CD4-positive, alpha-beta memory T cell (primary cell): ENCODE data around the gene RGS3. TPM values are rescaled to one million over a fixed set of nuclear protein-coding genes. Genes with fewer than 3 reads are reported as not detected.

Experiments used
- CTCF ChIA-PET: fragments of 350-600 bp; sonication (Branson Sonifier 250); formaldehyde crosslinking; loops from one replicate; lab custom pipeline; 2021; ENCODE audit warnings: inconsistent platforms; ENCODE audit not compliant: partially characterized antibody; lab: Charles Lee
- POLR2A ChIA-PET: fragments of 350-600 bp; sonication (Branson Sonifier 250); formaldehyde crosslinking; loops from one replicate; lab custom pipeline; 2021; ENCODE audit not compliant: partially characterized antibody; lab: Charles Lee
- DNase-seq, 5 donors: peaks; one replicate each; pipeline versions ENCODE4 v3.0.0 to v3.0.0-alpha.2; 2020 to 2022; ENCODE audit warnings: mixed read lengths in 1 of 5
- H3K27ac ChIP-seq: one replicate; pipeline ENCODE4 v1.7.0; 2013; ENCODE audit warnings: low read depth, low read length
- H3K27me3 ChIP-seq: 2 replicates; pipeline ENCODE4 v1.7.0; 2013; ENCODE audit warnings: mild to moderate bottlenecking, low read length, moderate library complexity; ENCODE audit not compliant: insufficient read depth
- H3K36me3 ChIP-seq: 2 replicates; pipeline ENCODE4 v1.7.0; 2013; ENCODE audit warnings: mild to moderate bottlenecking, low read length, moderate library complexity; ENCODE audit not compliant: insufficient read depth
- H3K4me1 ChIP-seq: 2 replicates; pipeline ENCODE4 v1.7.0; 2013; ENCODE audit warnings: mild to moderate bottlenecking, low read length, moderate library complexity; ENCODE audit not compliant: insufficient read depth
- H3K4me3 ChIP-seq, 2 donors: one replicate each; pipeline ENCODE4 v1.7.0; 2013; ENCODE audit warnings: low read length in 2 of 2, mild to moderate bottlenecking in 1 of 2
- H3K9me3 ChIP-seq, 2 donors: one replicate each; pipeline ENCODE4 v1.7.0; 2013; ENCODE audit warnings: low read length in 2 of 2, control low read depth in 1 of 2; ENCODE audit not compliant: control insufficient read depth in 1 of 2
- H3K27ac Mint-ChIP-seq, 7 donors: one replicate each; pipeline ENCODE4 v1.8.0; 2020 to 2021; ENCODE audit warnings: mixed read lengths in 7 of 7, mild to moderate bottlenecking in 6 of 7, inconsistent platforms in 3 of 7, moderate library complexity in 3 of 7
- H3K27me3 Mint-ChIP-seq, 2 donors: one replicate each; pipeline ENCODE4 v1.8.0; 2020 to 2021; ENCODE audit warnings: mixed read lengths in 2 of 2
- H3K36me3 Mint-ChIP-seq, 2 donors: one replicate each; pipeline ENCODE4 v1.8.0; 2020 to 2021; ENCODE audit warnings: mixed read lengths in 2 of 2, inconsistent platforms in 1 of 2, mild to moderate bottlenecking in 1 of 2
- H3K4me1 Mint-ChIP-seq, 4 donors: one replicate each; pipeline ENCODE4 v1.8.0; 2020 to 2021; ENCODE audit warnings: mixed read lengths in 4 of 4, mild to moderate bottlenecking in 1 of 4
- H3K4me3 Mint-ChIP-seq, 8 donors: one replicate each; pipeline ENCODE4 v1.8.0; 2020 to 2021; ENCODE audit warnings: mixed read lengths in 8 of 8, mild to moderate bottlenecking in 7 of 8, moderate library complexity in 6 of 8, inconsistent platforms in 3 of 8
- H3K9me3 Mint-ChIP-seq, 8 donors: one replicate each; pipeline ENCODE4 v1.8.0; 2020 to 2021; ENCODE audit warnings: mixed read lengths in 8 of 8, mild to moderate bottlenecking in 5 of 8, inconsistent platforms in 3 of 8, moderate library complexity in 1 of 8
- intact Hi-C: fragments of 100-400 bp; cut with micrococcal nuclease; formaldehyde crosslinking; loops from one replicate; pipeline ENCODE4 v1.15.1; 2023
- polyA plus RNA-seq, 2 donors: library from polyadenylated mRNA; unstranded; fragments of 300-500 nt; fragmentation: Illumina TruSeq; gene quantifications; one replicate each; pipeline ENCODE4 v1.2.3, GENCODE V29; 2021
- total RNA-seq, 2 experiments: library from RNA; stranded (reverse); gene quantifications; one replicate each; pipeline ENCODE4 v1.2.3, GENCODE V29; 2021

RGS3 gene
- total and polyA plus RNA-seq, 4 experiments from 2014 or later, result 3.4 to 23.2 (median 18.0) TPM

- ChIA-PET POLR2A (no interaction called here), CTCF (interaction anchor here (1.0 kb wide), 1 partner anchor 128 kb away, joined by 3 read pairs; no protein-coding TSS in a partner anchor)
- H3K4me3 Mint-ChIP-seq, result no peak overlapping the region
- no peak overlapping the region for H3K27ac Mint-ChIP-seq
- peaks cover 5 to 10% of the 10 kb centered on the region in 2 donors for H3K27me3 Mint-ChIP-seq
- no peak overlapping the region for H3K27ac ChIP-seq
- H3K36me3 ChIP-seq, result no peaks in the 10 kb centered on the region
- intact Hi-C loops, result no loop called here
- H3K4me1 ChIP-seq, result no peaks in the 10 kb centered on the region
- no peak for DNase-seq
- peaks cover 0 to 3% (median 0%) of the 10 kb centered on the region in 8 donors for H3K9me3 Mint-ChIP-seq
- H3K4me1 Mint-ChIP-seq, result no peaks in the 10 kb centered on the region
- no peak overlapping the region for H3K4me3 ChIP-seq
- no peaks in the 10 kb centered on the region for H3K36me3 Mint-ChIP-seq
- H3K27me3 ChIP-seq, result no peaks in the 10 kb centered on the region
- no peaks in the 10 kb centered on the region for H3K9me3 ChIP-seq
These were observed 176.9 kb downstream of the RGS3 start for GRCh38 chr9:113640418-113640817.

- intact Hi-C loops, result no loop called here
- Mint-ChIP-seq H3K36me3 (no peaks in the 10 kb centered on the region), H3K4me3 (no peak overlapping the region), H3K4me1 (no peaks in the 10 kb centered on the region), H3K27me3 (peaks cover 3 to 10% of the 10 kb centered on the region in 2 donors), H3K27ac (peak overlapping the region in 1 of 7 donors; percentile 26), H3K9me3 (peaks cover 0 to 3% (median 0%) of the 10 kb centered on the region in 8 donors)
- H3K4me1 ChIP-seq, result no peaks in the 10 kb centered on the region
- H3K4me3 ChIP-seq, result no peak overlapping the region
- H3K27me3 ChIP-seq, result no peaks in the 10 kb centered on the region
- H3K27ac ChIP-seq, result no peak overlapping the region
- H3K36me3 ChIP-seq, result no peaks in the 10 kb centered on the region
- CTCF ChIA-PET, result interaction anchor here (1.0 kb wide), 1 partner anchor 129 kb away, joined by 3 read pairs; no protein-coding TSS in a partner anchor
- H3K9me3 ChIP-seq, result no peaks in the 10 kb centered on the region
- no peak for DNase-seq
- POLR2A ChIA-PET, result no interaction called here
These were observed 177.8 kb downstream of the RGS3 start for GRCh38 chr9:113641100-113641885.

- H3K9me3 Mint-ChIP-seq, result peaks cover 0 to 3% (median 0%) of the 10 kb centered on the region in 8 donors
- no peak overlapping the region for H3K27ac ChIP-seq
- no peaks in the 10 kb centered on the region for H3K27me3 ChIP-seq
- CTCF ChIA-PET, result interaction anchor here (0.6 to 1.3 kb wide), 2 partner anchors 9 to 10 kb away, joined by 3 to 6 read pairs; no protein-coding TSS in a partner anchor
- H3K4me3 Mint-ChIP-seq, result no peak overlapping the region
- H3K4me1 Mint-ChIP-seq, result no peaks in the 10 kb centered on the region
- intact Hi-C loops, result no loop called here
- POLR2A ChIA-PET, result no interaction called here
- no peak for DNase-seq
- H3K4me3 ChIP-seq, result no peak overlapping the region
- no peaks in the 10 kb centered on the region for H3K9me3 ChIP-seq
- H3K36me3 Mint-ChIP-seq, result no peaks in the 10 kb centered on the region
- peaks cover 2 to 10% of the 10 kb centered on the region in 2 donors for H3K27me3 Mint-ChIP-seq
- H3K36me3 ChIP-seq, result no peaks in the 10 kb centered on the region
- no peaks in the 10 kb centered on the region for H3K4me1 ChIP-seq
- no peak overlapping the region for H3K27ac Mint-ChIP-seq
These were observed 180.8 kb downstream of the RGS3 start for GRCh38 chr9:113644321-113644720.

GRCh38 chr9:113645227-113645977 is 181.9 kb downstream of the RGS3 start:
- intact Hi-C loops, result no loop called here
- Mint-ChIP-seq H3K9me3 (peaks cover 0 to 3% (median 0%) of the 10 kb centered on the region in 8 donors), H3K4me3 (no peak overlapping the region), H3K4me1 (no peaks in the 10 kb centered on the region), H3K27ac (peak overlapping the region in 1 of 7 donors; percentile 9), H3K36me3 (no peaks in the 10 kb centered on the region), H3K27me3 (peaks cover 2 to 10% of the 10 kb centered on the region in 2 donors)
- Histone ChIP-seq H3K9me3 (no peaks in the 10 kb centered on the region), H3K4me1 (no peaks in the 10 kb centered on the region), H3K4me3 (no peak overlapping the region), H3K27me3 (no peaks in the 10 kb centered on the region), H3K27ac (no peak overlapping the region), H3K36me3 (no peaks in the 10 kb centered on the region)
- ChIA-PET POLR2A (no interaction called here), CTCF (no interaction called here)
- no peak for DNase-seq

- no peak overlapping the region for H3K4me3 Mint-ChIP-seq
- CTCF ChIA-PET, result no interaction called here
- Histone ChIP-seq H3K27me3 (no peaks in the 10 kb centered on the region), H3K4me3 (no peak overlapping the region), H3K9me3 (no peaks in the 10 kb centered on the region), H3K27ac (no peak overlapping the region), H3K4me1 (no peaks in the 10 kb centered on the region), H3K36me3 (no peaks in the 10 kb centered on the region)
- H3K36me3 Mint-ChIP-seq, result no peaks in the 10 kb centered on the region
- intact Hi-C loops, result no loop called here
- peak overlapping the region in 1 of 7 donors; percentile 9 for H3K27ac Mint-ChIP-seq
- H3K4me1 Mint-ChIP-seq, result no peaks in the 10 kb centered on the region
- no peak for DNase-seq
- POLR2A ChIA-PET, result no interaction called here
- H3K27me3 Mint-ChIP-seq, result peaks cover 2 to 10% of the 10 kb centered on the region in 2 donors
- H3K9me3 Mint-ChIP-seq, result peaks cover 0 to 3% (median 0%) of the 10 kb centered on the region in 8 donors
These were observed 182.4 kb downstream of the RGS3 start for GRCh38 chr9:113645978-113646253.

- POLR2A ChIA-PET, result no interaction called here
These were observed 183.0 kb downstream of the RGS3 start for GRCh38 chr9:113646491-113646890.

More at GRCh38 chr9:113646491-113646890, 183.0 kb downstream of the RGS3 start:
- Histone ChIP-seq H3K27me3 (no peaks in the 10 kb centered on the region), H3K4me3 (no peak overlapping the region), H3K9me3 (no peaks in the 10 kb centered on the region), H3K27ac (no peak overlapping the region), H3K4me1 (no peaks in the 10 kb centered on the region), H3K36me3 (no peaks in the 10 kb centered on the region)
- H3K4me1 Mint-ChIP-seq, result no peaks in the 10 kb centered on the region
- CTCF ChIA-PET, result interaction anchor here (1.9 kb wide), 1 partner anchor 55 kb away, joined by 6 read pairs; no protein-coding TSS in a partner anchor
- no peak overlapping the region for H3K4me3 Mint-ChIP-seq
- intact Hi-C loops, result no loop called here
- peak overlapping the region in 1 of 7 donors; percentile 6 for H3K27ac Mint-ChIP-seq
- H3K9me3 Mint-ChIP-seq, result peaks cover 0 to 3% (median 0%) of the 10 kb centered on the region in 8 donors
- no peak for DNase-seq
- H3K27me3 Mint-ChIP-seq, result peaks cover 2 to 10% of the 10 kb centered on the region in 2 donors
- H3K36me3 Mint-ChIP-seq, result no peaks in the 10 kb centered on the region
